Activated CD4-positive, CD25-positive, alpha-beta regulatory T cell treated with anti-CD3 and anti-CD28 coated beads, Interleukin-2, amount 50 U/mL, for 16 hours (primary cell): Measurements from ENCODE around the gene CERS6.

Experiments used
- DNase-seq: peaks from one replicate; pipeline ENCODE4 v3.0.0-alpha.2; 2020; ENCODE audit warnings: low read depth, low spot score

CERS6 gene

GRCh38 chr2:168529054-168529833, 73.2 kb downstream of the CERS6 start:
- no peak for DNase-seq

- DNase-seq = no peak
Measured at GRCh38 chr2:168529900-168530561, 74.0 kb downstream of the CERS6 start.

- DNase-seq = no peak
Measured at GRCh38 chr2:168530982-168531622, 75.0 kb downstream of the CERS6 start.

GRCh38 chr2:168534926-168535325, 78.9 kb downstream of the CERS6 start:
- DNase-seq = no peak

- DNase-seq = no peak
Measured at GRCh38 chr2:168536925-168537466, 80.9 kb downstream of the CERS6 start.

GRCh38 chr2:168538133-168538532, 82.1 kb downstream of the CERS6 start:
- no peak for DNase-seq

- no peak for DNase-seq
Measured at GRCh38 chr2:168538534-168538933, 82.5 kb downstream of the CERS6 start.

GRCh38 chr2:168539945-168540344, 83.9 kb downstream of the CERS6 start:
- no peak for DNase-seq

- no peak for DNase-seq
Measured at GRCh38 chr2:168541858-168542257, 85.8 kb downstream of the CERS6 start.

GRCh38 chr2:168543037-168543436, 87.0 kb downstream of the CERS6 start:
- no peak for DNase-seq

- no peak for DNase-seq
Measured at GRCh38 chr2:168543935-168544334, 87.9 kb downstream of the CERS6 start.

- DNase-seq = no peak
Measured at GRCh38 chr2:168545439-168546082, 89.5 kb downstream of the CERS6 start.

- DNase-seq = no peak
Measured at GRCh38 chr2:168550670-168551069, 94.6 kb downstream of the CERS6 start.

GRCh38 chr2:168552450-168552856, 96.4 kb downstream of the CERS6 start:
- no peak for DNase-seq

- no peak for DNase-seq
Measured at GRCh38 chr2:168555283-168555682, 99.2 kb downstream of the CERS6 start.

- no peak for DNase-seq
Measured at GRCh38 chr2:168559187-168559586, 103.1 kb downstream of the CERS6 start.

GRCh38 chr2:168560817-168561499, 104.9 kb downstream of the CERS6 start:
- DNase-seq = no peak

GRCh38 chr2:168561991-168562390, 105.9 kb downstream of the CERS6 start:
- DNase-seq = no peak

- no peak for DNase-seq
Measured at GRCh38 chr2:168562971-168563370, 106.9 kb downstream of the CERS6 start.

- no peak for DNase-seq
Measured at GRCh38 chr2:168564641-168565040, 108.6 kb downstream of the CERS6 start.

GRCh38 chr2:168565112-168565511, 109.0 kb downstream of the CERS6 start:
- no peak for DNase-seq
